HCT116 (cell line): ENCODE data around the gene LRAT.

Experiments used
- EGR1 ChIP-seq: IDR thresholded peaks from 2 replicates; pipeline ENCODE4 v1.6.1; 2012; ENCODE audit warnings: low read depth
- EZH2 ChIP-seq: fragments of 200-600 bp; sonication (generic); IDR thresholded peaks from 2 replicates; pipeline ENCODE4 v1.6.1; 2017; ENCODE audit warnings: antibody characterized with exemption, mixed run types
- POLR2A ChIP-seq: IDR thresholded peaks from 2 replicates; pipeline ENCODE4 v1.7.0; 2011; ENCODE audit warnings: borderline replicate concordance; ENCODE audit not compliant: insufficient read depth, insufficient read length; ENCODE audit errors: extremely low read depth
- RAD21 ChIP-seq: IDR thresholded peaks from 2 replicates; pipeline ENCODE4 v1.6.1; 2012; ENCODE audit warnings: low read depth, mild to moderate bottlenecking
- TF ChIP-seq, protein P1 (sequence below), 3 experiments: fragments of 200-600 bp in 1 of 3; sonication (generic) in 1 of 3; IDR thresholded peaks in 2 of 3; conservative IDR thresholded peaks in 1 of 3; 2 replicates each; pipeline ENCODE4 v1.5.1; 2012 to 2017; ENCODE audit warnings: low read depth in 2 of 3, low read length in 2 of 3, antibody characterized with exemption in 1 of 3, borderline replicate concordance in 1 of 3, control low read depth in 1 of 3, mild to moderate bottlenecking in 1 of 3, mixed read lengths in 1 of 3, mixed run types in 1 of 3, moderate library complexity in 1 of 3; ENCODE audit not compliant: insufficient read depth in 1 of 3
- TF ChIP-seq, protein P2 (sequence below): IDR thresholded peaks from 2 replicates; pipeline ENCODE4 v1.6.1; 2012
- TF ChIP-seq, protein P3 (sequence below): IDR thresholded peaks from 2 replicates; pipeline ENCODE4 v1.6.1; 2012; ENCODE audit warnings: low read depth

DNA sequence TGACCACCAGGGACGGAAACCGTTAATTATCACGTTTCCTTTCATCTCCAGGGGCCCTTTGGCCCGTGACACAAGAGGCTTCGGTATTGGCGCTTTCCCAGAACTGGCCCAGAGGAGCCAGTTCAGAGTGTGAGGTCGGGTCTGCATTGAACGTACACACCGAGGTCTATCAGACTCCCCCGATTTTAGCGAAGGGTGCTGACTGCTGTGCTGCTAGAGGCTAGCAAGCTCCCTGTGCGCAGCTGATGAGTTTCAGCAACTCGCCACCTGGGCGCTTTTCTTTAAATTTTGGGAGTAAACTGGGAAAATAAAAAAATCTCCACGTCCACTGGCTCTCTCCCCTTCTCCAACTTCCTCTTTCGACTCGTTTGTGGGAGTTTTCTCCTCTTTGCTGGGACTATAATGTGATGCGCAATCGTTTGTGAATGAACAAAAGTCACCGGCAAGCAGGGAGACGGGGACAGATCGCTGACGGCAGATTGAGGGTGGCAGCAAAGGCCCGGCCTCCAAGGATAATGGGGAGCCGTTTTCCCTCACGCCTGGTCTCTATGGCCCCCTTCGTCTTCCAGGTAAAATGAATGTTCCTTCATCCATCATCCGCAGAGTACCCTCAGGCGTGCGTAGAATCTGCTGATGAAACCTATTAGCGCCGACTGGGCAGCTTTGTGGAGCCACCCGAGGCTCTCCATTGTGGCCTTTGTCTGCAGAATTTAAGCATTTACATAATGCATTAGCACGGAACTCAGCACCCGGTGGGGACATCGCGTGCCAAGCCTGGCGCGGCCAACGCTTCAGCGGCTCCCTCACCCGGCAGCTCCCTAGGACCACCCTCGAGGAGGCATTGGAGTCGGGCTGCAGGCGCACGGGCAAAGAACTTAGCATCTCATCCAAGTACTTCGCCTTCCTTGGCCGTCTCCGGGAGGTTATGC, 1.6 kb upstream of the LRAT start:
- TF ChIP-seq POLR2A (no peak), EZH2 (no peak), RAD21 (no peak), EGR1 (no peak)
- TF ChIP-seq, protein P1, sequence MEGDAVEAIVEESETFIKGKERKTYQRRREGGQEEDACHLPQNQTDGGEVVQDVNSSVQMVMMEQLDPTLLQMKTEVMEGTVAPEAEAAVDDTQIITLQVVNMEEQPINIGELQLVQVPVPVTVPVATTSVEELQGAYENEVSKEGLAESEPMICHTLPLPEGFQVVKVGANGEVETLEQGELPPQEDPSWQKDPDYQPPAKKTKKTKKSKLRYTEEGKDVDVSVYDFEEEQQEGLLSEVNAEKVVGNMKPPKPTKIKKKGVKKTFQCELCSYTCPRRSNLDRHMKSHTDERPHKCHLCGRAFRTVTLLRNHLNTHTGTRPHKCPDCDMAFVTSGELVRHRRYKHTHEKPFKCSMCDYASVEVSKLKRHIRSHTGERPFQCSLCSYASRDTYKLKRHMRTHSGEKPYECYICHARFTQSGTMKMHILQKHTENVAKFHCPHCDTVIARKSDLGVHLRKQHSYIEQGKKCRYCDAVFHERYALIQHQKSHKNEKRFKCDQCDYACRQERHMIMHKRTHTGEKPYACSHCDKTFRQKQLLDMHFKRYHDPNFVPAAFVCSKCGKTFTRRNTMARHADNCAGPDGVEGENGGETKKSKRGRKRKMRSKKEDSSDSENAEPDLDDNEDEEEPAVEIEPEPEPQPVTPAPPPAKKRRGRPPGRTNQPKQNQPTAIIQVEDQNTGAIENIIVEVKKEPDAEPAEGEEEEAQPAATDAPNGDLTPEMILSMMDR (IDR thresholded peaks at IDR 0.05 in 2 of 3, conservative IDR thresholded peaks at IDR 0.05 in 1 of 3; ENCODE audit: borderline replicate concordance in 1 of 3, insufficient read depth in 1 of 3, low read depth in 2 of 3, low read length in 2 of 3), result no peak
- TF ChIP-seq, protein P2, sequence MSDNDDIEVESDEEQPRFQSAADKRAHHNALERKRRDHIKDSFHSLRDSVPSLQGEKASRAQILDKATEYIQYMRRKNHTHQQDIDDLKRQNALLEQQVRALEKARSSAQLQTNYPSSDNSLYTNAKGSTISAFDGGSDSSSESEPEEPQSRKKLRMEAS, result no peak
- TF ChIP-seq, protein P3, sequence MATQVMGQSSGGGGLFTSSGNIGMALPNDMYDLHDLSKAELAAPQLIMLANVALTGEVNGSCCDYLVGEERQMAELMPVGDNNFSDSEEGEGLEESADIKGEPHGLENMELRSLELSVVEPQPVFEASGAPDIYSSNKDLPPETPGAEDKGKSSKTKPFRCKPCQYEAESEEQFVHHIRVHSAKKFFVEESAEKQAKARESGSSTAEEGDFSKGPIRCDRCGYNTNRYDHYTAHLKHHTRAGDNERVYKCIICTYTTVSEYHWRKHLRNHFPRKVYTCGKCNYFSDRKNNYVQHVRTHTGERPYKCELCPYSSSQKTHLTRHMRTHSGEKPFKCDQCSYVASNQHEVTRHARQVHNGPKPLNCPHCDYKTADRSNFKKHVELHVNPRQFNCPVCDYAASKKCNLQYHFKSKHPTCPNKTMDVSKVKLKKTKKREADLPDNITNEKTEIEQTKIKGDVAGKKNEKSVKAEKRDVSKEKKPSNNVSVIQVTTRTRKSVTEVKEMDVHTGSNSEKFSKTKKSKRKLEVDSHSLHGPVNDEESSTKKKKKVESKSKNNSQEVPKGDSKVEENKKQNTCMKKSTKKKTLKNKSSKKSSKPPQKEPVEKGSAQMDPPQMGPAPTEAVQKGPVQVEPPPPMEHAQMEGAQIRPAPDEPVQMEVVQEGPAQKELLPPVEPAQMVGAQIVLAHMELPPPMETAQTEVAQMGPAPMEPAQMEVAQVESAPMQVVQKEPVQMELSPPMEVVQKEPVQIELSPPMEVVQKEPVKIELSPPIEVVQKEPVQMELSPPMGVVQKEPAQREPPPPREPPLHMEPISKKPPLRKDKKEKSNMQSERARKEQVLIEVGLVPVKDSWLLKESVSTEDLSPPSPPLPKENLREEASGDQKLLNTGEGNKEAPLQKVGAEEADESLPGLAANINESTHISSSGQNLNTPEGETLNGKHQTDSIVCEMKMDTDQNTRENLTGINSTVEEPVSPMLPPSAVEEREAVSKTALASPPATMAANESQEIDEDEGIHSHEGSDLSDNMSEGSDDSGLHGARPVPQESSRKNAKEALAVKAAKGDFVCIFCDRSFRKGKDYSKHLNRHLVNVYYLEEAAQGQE, result no peak
